ENCODE measurements around the gene FNTB.

Gene FNTB

GRCh38 chr14:65074449-65075150 is 87.9 kb downstream of the FNTB start:
- no peak overlapping the region for H3K4me3 ChIP-seq (replicated peaks in 1 of 2; ENCODE audit: low read depth in 2 of 2, low read length in 2 of 2)
- TF ChIP-seq CTCF (IDR thresholded peaks at IDR 0.05; ENCODE audit: low read depth, low read length), result no peak
- DNase-seq (ENCODE audit: low read depth in 2 of 2), result peak in 1 of 2 donors; percentile 31

DNA sequence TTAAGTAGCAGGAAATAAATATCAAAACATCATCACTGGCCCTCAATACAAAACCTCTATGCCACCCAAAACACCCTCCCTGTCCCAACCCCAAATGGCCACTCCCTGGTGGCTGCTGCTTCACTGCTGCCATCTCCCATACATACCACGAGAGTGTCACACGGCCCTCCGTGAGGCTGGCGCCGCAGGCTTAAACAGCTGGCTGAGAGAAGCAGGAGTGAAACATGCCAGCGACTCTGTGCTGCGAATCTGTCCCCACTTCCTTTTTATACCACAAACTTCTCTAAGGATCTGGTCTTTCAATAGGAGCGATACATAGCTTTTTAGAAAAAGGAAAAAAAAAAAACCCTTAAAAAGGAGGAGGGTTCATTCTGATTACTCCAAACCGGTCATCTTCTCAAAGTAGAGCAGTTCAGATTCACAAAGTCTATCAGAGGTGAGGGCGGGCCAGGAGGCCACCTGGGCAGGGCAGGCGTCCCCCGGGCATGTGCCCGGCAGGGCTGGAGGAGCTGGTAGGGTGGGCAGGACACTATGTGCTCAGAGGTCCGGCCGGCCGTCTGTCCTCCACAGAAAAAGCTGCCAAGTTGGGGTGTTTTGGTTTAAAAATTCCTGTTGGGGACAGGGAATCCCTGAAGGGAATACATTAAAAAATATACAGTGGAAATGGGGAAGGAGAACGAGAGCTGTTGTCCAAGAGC is 89.1 kb downstream of the FNTB start:
- no peak for TF ChIP-seq CTCF (IDR thresholded peaks at IDR 0.05; ENCODE audit: low read depth, low read length)
- DNase-seq (ENCODE audit: low read depth in 2 of 2), result no peak
- no peak overlapping the region for H3K4me3 ChIP-seq (replicated peaks in 1 of 2; ENCODE audit: low read depth in 2 of 2, low read length in 2 of 2)

DNA sequence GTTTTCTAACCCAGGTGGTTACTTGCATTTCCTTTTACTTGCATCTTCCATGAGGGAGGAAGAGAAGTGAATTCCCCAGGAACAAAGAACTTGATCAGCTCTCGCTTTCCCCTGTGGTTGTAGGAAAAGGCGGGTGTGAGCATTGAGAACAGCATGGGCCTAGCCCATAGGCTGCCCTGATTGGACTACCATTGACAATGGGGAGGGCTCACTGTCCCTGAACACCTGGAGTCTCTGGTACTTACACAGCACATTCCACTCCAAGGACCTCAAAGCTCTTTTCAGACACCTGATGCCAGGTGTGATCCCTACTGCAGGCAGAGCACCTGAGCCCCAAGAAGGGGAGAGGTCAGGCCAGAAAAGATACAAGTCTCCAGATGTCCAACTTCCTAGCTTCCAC is 90.6 kb downstream of the FNTB start:
- no peak overlapping the region for H3K4me3 ChIP-seq (replicated peaks in 1 of 2; ENCODE audit: low read depth in 2 of 2, low read length in 2 of 2)
- no peak for DNase-seq (ENCODE audit: low read depth in 2 of 2)
- TF ChIP-seq CTCF (IDR thresholded peaks at IDR 0.05; ENCODE audit: low read depth, low read length), result no peak

GRCh38 chr14:65079201-65079600 is 92.5 kb downstream of the FNTB start:
- DNase-seq (ENCODE audit: low read depth in 2 of 2), result peak; percentile 21 to 49
- no peak overlapping the region for H3K4me3 ChIP-seq (replicated peaks in 1 of 2; ENCODE audit: low read depth in 2 of 2, low read length in 2 of 2)
- no peak for TF ChIP-seq CTCF (IDR thresholded peaks at IDR 0.05; ENCODE audit: low read depth, low read length)

- DNase-seq (ENCODE audit: low read depth in 2 of 2), result no peak
- no peak for TF ChIP-seq CTCF (IDR thresholded peaks at IDR 0.05; ENCODE audit: low read depth, low read length)
- no peak overlapping the region for H3K4me3 ChIP-seq (replicated peaks in 1 of 2; ENCODE audit: low read depth in 2 of 2, low read length in 2 of 2)
Measured at GRCh38 chr14:65079768-65080167, 93.1 kb downstream of the FNTB start.

DNA sequence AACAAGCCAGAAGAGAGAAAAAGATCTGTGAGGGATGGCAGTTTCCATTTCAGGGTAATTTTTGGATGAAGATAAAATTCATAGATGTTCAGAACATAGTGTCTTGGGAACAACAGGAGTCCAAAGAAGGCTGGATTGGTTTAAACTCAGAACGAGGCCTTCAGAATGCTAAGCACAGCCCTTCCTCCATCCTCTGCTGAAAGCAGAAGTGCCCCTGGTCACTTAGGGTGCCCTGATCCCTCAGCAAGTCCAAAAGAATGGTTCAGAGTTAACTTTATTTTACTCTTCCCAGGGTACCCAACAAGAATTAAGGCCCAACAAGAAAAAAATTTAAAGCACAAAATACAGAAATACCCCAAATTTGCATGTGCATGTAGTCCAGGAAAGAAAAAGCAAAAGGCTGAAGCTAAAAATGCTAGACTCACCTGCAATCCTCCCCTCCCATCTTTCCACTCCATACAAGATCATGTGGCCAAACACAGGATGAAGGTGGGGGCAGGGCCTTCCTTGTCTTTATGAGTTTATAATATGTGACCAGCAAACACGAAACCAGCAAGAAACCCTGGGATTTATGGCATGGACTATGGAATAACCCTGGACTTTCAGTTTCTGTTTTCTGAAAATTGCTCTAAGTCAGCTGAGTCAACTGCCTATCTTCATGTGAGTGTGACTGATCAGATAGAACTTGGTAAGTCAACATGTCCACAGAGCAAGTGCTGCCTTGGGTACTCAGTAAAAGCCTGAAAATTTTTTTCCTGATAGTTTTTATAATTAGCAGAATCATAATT is 94.5 kb downstream of the FNTB start:
- no peak for DNase-seq (ENCODE audit: low read depth in 2 of 2)
- TF ChIP-seq CTCF (IDR thresholded peaks at IDR 0.05; ENCODE audit: low read depth, low read length), result no peak
- H3K4me3 ChIP-seq (replicated peaks in 1 of 2; ENCODE audit: low read depth in 2 of 2, low read length in 2 of 2), result no peak overlapping the region
